Mesenteric fat pad (tissue), 1 donor: ENCODE measurements around the gene PGA4. TPM values are rescaled to one million over a fixed set of nuclear protein-coding genes. Genes with fewer than 3 reads are reported as not detected.
"Not testable (repeated sequence)": the region's sequence is repeated elsewhere in the genome, so short reads cannot be mapped to it uniquely, and the experiment has no call there.

Experiments
- DNase-seq: peaks from one replicate; pipeline ENCODE4 v3.0.0-alpha.2; 2020; ENCODE audit warnings: low spot score
- long read RNA-seq: library from polyadenylated mRNA; unstranded; transcript quantifications from one replicate; pipeline ENCODE4 v2.0.0, GENCODE V29; 2020
- total RNA-seq: library from RNA; stranded (reverse); fragmentation: NEBNext Ultra II Directional; extraction: Animal tissue kit (Norgen Biotek cat#: 25700); gene quantifications from one replicate; pipeline ENCODE4 v1.2.1, GENCODE V29; 2021
- donor health status: DM: yes; HTN: yes; CAD: no.

Gene PGA4
- total RNA-seq: 20.6 TPM
- long read RNA-seq, transcript PGA4-206 (3 exons, 867 nt): major isoform, 6 of 33 reads
- long read RNA-seq, partial matches to known transcripts: 25 of 33 reads
- long read RNA-seq, other reads (novel, unspliced or antisense): 1 of 33 reads

- DNase-seq: not testable (repeated sequence)
These were observed at the start of gene PGA4 for GRCh38 chr11:61222047-61222446. Gene PGA4 (plus strand): TSS chr11:61222347. CDS start chr11:61222401, 54 bp downstream.

GRCh38 chr11:61172356-61172755 lies 49.8 kb upstream of the PGA4 start:
- DNase-seq: no peak

GRCh38 chr11:61172888-61173287 lies 49.3 kb upstream of the PGA4 start:
- peak; percentile 16 for DNase-seq

GRCh38 chr11:61173456-61173855 lies 48.7 kb upstream of the PGA4 start:
- no peak for DNase-seq

GRCh38 chr11:61174273-61174672 lies 47.9 kb upstream of the PGA4 start:
- peak; percentile 55 for DNase-seq

GRCh38 chr11:61174949-61175348 lies 47.2 kb upstream of the PGA4 start:
- peak; percentile 55 for DNase-seq

GRCh38 chr11:61176446-61176845 lies 45.7 kb upstream of the PGA4 start:
- peak; percentile 72 for DNase-seq

GRCh38 chr11:61180205-61180604 lies 41.9 kb upstream of the PGA4 start:
- peak; percentile 55 for DNase-seq

GRCh38 chr11:61181489-61181888 lies 40.7 kb upstream of the PGA4 start:
- DNase-seq: no peak

- peak; percentile 2 for DNase-seq
These were observed 38.5 kb upstream of the PGA4 start for GRCh38 chr11:61183645-61184044.

- DNase-seq: peak; percentile 12
These were observed 35.6 kb upstream of the PGA4 start for GRCh38 chr11:61186504-61186903.

GRCh38 chr11:61187505-61188130 lies 34.5 kb upstream of the PGA4 start:
- DNase-seq: peak; percentile 78

GRCh38 chr11:61189933-61190332 lies 32.2 kb upstream of the PGA4 start:
- peak; percentile 33 for DNase-seq

- peak; percentile 49 for DNase-seq
These were observed 28.6 kb upstream of the PGA4 start for GRCh38 chr11:61193596-61193995.

- DNase-seq: peak; percentile 30
These were observed 27.9 kb upstream of the PGA4 start for GRCh38 chr11:61194169-61194671.

- DNase-seq: no peak
These were observed 27.0 kb upstream of the PGA4 start for GRCh38 chr11:61194981-61195695.

- peak; percentile 45 for DNase-seq
These were observed 26.4 kb upstream of the PGA4 start for GRCh38 chr11:61195719-61196118.

- DNase-seq: peak; percentile 72
These were observed 23.8 kb upstream of the PGA4 start for GRCh38 chr11:61198361-61198760.

GRCh38 chr11:61198948-61199523 lies 23.1 kb upstream of the PGA4 start:
- DNase-seq: peak; percentile 49

GRCh38 chr11:61201476-61201875 lies 20.7 kb upstream of the PGA4 start:
- DNase-seq: peak; percentile 74

- peak; percentile 86 for DNase-seq
These were observed 19.0 kb upstream of the PGA4 start, which contains the start of gene PGA3 for GRCh38 chr11:61202950-61203746. Gene PGA3 (plus strand): TSS chr11:61203515. CDS start chr11:61203565, 50 bp downstream.
